ENCODE measurements around the gene CD248.
"Not testable (repeated sequence)": the region's sequence is repeated elsewhere in the genome, so short reads cannot be mapped to it uniquely, and the experiment has no call there.

CD248 gene

GRCh38 chr11:66316849-66317251 lies at the start of gene CD248:
Gene CD248, minus strand, starts transcription at chr11:66317044. Its CDS starts 17 bp downstream, at chr11:66317027.
- DNase-seq = no peak

- DNase-seq = no peak
Observed at GRCh38 chr11:66365711-66366619, 49.1 kb upstream of the CD248 start.

- DNase-seq = no peak
Observed at GRCh38 chr11:66365166-66365565, 48.3 kb upstream of the CD248 start.

- peak; percentile 66 for DNase-seq
Observed at GRCh38 chr11:66363805-66364535, 47.1 kb upstream of the CD248 start.

GRCh38 chr11:66363187-66363601 lies 46.4 kb upstream of the CD248 start:
- DNase-seq = no peak

- DNase-seq = no peak
Observed at GRCh38 chr11:66362481-66363147, 45.8 kb upstream of the CD248 start.

- no peak for DNase-seq
Observed at GRCh38 chr11:66361502-66361941, 44.7 kb upstream of the CD248 start.

GRCh38 chr11:66360406-66361073 lies 43.7 kb upstream of the CD248 start:
- no peak for DNase-seq

- no peak for DNase-seq
Observed at GRCh38 chr11:66359662-66360087, 42.8 kb upstream of the CD248 start.

- DNase-seq = not testable (repeated sequence)
Observed at GRCh38 chr11:66350560-66351235, 33.9 kb upstream of the CD248 start.

- no peak for DNase-seq
Observed at GRCh38 chr11:66349084-66349386, 32.2 kb upstream of the CD248 start.

GRCh38 chr11:66347425-66348276 lies 30.8 kb upstream of the CD248 start, which contains the start of gene B4GAT1:
Gene B4GAT1, minus strand, starts transcription at chr11:66347629. Its CDS starts 84 bp downstream, at chr11:66347545.
- DNase-seq = peak; percentile 91

- no peak for DNase-seq
Observed at GRCh38 chr11:66346476-66347424, 29.9 kb upstream of the CD248 start.

GRCh38 chr11:66345316-66345649 lies 28.4 kb upstream of the CD248 start:
- DNase-seq = no peak

- peak; percentile 96 for DNase-seq
Observed at GRCh38 chr11:66344550-66345315, 27.9 kb upstream of the CD248 start, which contains the start of gene BRMS1. Gene BRMS1, minus strand, starts transcription at chr11:66345104. Its CDS starts 2,870 bp downstream, at chr11:66342234.

GRCh38 chr11:66343176-66343575 lies 26.3 kb upstream of the CD248 start:
- no peak for DNase-seq

GRCh38 chr11:66341502-66342126 lies 24.8 kb upstream of the CD248 start:
- DNase-seq = no peak

Measured in CD4-positive, alpha-beta T cell treated with Interleukin-17A for 1 hour (primary cell).